ENCODE results near the gene ANKRD11. TPM values are rescaled to one million over a fixed set of nuclear protein-coding genes. Genes with fewer than 3 reads are reported as not detected.

ANKRD11 gene
- total RNA-seq, 1 donor from 2014 or later, result 367 TPM

GRCh38 chr16:89241187-89242007 is 249.0 kb downstream of the ANKRD11 start:
- Mint-ChIP-seq H3K4me3 (ENCODE audit: unreplicated experiment) (peak overlapping the region; percentile 97), H3K36me3 (ENCODE audit: unreplicated experiment) (no peaks in the 10 kb centered on the region), H3K9me3 (ENCODE audit: unreplicated experiment) (peaks cover 9% of the 10 kb centered on the region), H3K27me3 (ENCODE audit: unreplicated experiment) (peaks cover 10% of the 10 kb centered on the region), H3K27ac (ENCODE audit: unreplicated experiment) (peak overlapping the region; percentile 95), H3K4me1 (ENCODE audit: low read depth, unreplicated experiment) (no peaks in the 10 kb centered on the region)
- DNase-seq, result peak; percentile 77
- TF ChIP-seq CTCF (IDR thresholded peaks at IDR 0.05; ENCODE audit: partially characterized antibody, unreplicated experiment), result no peak

- Mint-ChIP-seq H3K9me3 (ENCODE audit: unreplicated experiment) (peaks cover 5% of the 10 kb centered on the region), H3K4me3 (ENCODE audit: unreplicated experiment) (no peak overlapping the region), H3K27ac (ENCODE audit: unreplicated experiment) (no peak overlapping the region), H3K36me3 (ENCODE audit: unreplicated experiment) (peaks cover 17% of the 10 kb centered on the region), H3K27me3 (ENCODE audit: unreplicated experiment) (peaks cover 7% of the 10 kb centered on the region), H3K4me1 (ENCODE audit: low read depth, unreplicated experiment) (no peaks in the 10 kb centered on the region)
- no peak for TF ChIP-seq CTCF (IDR thresholded peaks at IDR 0.05; ENCODE audit: partially characterized antibody, unreplicated experiment)
- DNase-seq, result no peak
These were observed 252.6 kb downstream of the ANKRD11 start for GRCh38 chr16:89237733-89238132.

- Mint-ChIP-seq H3K9me3 (ENCODE audit: unreplicated experiment) (peaks cover 7% of the 10 kb centered on the region), H3K27me3 (ENCODE audit: unreplicated experiment) (peaks cover 6% of the 10 kb centered on the region), H3K27ac (ENCODE audit: unreplicated experiment) (peak overlapping the region; percentile 4), H3K4me3 (ENCODE audit: unreplicated experiment) (peak overlapping the region; percentile 6), H3K36me3 (ENCODE audit: unreplicated experiment) (peaks cover 36% of the 10 kb centered on the region), H3K4me1 (ENCODE audit: low read depth, unreplicated experiment) (no peaks in the 10 kb centered on the region)
- DNase-seq, result no peak
- no peak for TF ChIP-seq CTCF (IDR thresholded peaks at IDR 0.05; ENCODE audit: partially characterized antibody, unreplicated experiment)
These were observed 256.5 kb downstream of the ANKRD11 start for GRCh38 chr16:89233678-89234490.

- H3K27ac Mint-ChIP-seq (ENCODE audit: unreplicated experiment), result no peak overlapping the region
- no peak overlapping the region for H3K4me3 Mint-ChIP-seq (ENCODE audit: unreplicated experiment)
- DNase-seq, result no peak
- H3K4me1 Mint-ChIP-seq (ENCODE audit: low read depth, unreplicated experiment), result no peaks in the 10 kb centered on the region
- peaks cover 53% of the 10 kb centered on the region for H3K36me3 Mint-ChIP-seq (ENCODE audit: unreplicated experiment)
- TF ChIP-seq CTCF (IDR thresholded peaks at IDR 0.05; ENCODE audit: partially characterized antibody, unreplicated experiment), result no peak
- H3K9me3 Mint-ChIP-seq (ENCODE audit: unreplicated experiment), result peaks cover 16% of the 10 kb centered on the region
- peaks cover 7% of the 10 kb centered on the region for H3K27me3 Mint-ChIP-seq (ENCODE audit: unreplicated experiment)
These were observed 258.3 kb downstream of the ANKRD11 start for GRCh38 chr16:89232107-89232506.
